ENCODE results near the gene FOXE3. TPM values are rescaled to one million over a fixed set of nuclear protein-coding genes. Genes with fewer than 3 reads are reported as not detected.
"Not testable (repeated sequence)": the region's sequence is repeated elsewhere in the genome, so short reads cannot be mapped to it uniquely, and the experiment has no call there.

Gene FOXE3
- total RNA-seq, 1 experiment from 2014 or later = not detected

DNA sequence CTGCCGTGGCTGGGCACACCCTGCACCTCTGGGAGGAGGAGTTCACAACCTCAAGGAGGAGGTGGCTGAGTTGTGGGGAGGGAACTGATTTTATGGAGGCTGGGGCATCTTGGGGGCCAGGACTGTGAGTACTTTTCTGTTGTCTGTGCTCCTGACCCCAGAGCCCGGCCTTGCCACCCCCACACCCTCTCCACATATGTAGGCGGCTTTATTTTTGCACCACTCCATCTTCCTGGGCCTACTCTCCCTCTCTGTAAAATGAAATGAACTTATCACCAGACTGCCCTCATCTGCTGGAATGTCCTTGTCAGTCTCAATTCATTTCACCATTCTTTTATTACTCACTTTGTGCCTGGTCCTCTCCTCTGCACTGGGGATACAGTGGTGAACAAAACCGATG lies 34.5 kb downstream of the FOXE3 start:
- intact Hi-C loops (cut with micrococcal nuclease) = loop anchor here (5.0 kb wide), 1 partner anchor 262 kb away; no protein-coding TSS in a partner anchor
- peaks cover 36% of the 10 kb centered on the region for H3K27me3 Mint-ChIP-seq (ENCODE audit: insufficient read depth, unreplicated experiment)
- BruUV-seq (replicated peaks) = no TSS peak

DNA sequence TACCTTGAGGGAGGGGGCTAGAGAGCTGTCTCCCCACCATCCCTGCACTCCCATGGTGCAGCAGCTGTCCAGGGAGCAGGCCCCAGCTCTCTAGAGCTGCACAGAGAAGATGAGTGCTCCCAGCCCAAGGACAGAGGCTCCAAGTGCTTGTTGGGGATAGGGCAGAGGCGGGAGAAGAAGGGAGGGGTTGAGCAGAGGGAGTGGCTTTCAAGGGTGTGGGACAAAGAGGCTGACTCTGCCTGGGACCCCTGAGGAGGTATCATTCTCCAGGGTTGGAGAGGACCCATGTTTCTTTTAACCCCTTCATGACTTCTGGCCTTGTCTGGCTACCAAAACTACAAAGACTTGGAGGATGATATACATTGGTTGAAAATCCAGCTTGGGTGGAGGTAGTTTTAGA lies 36.3 kb downstream of the FOXE3 start:
- no peak for DNase-seq (ENCODE audit: unreplicated experiment)
- ChIA-PET CTCF (interaction anchor here (1.0 to 2.4 kb wide), 7 partner anchors 11 to 274 kb away, joined by 3 to 12 read pairs (median 5); partner anchors contain the start of gene FOXD2), POLR2A (interaction anchor here (0.9 kb wide), 1 partner anchor 521 kb away, joined by 3 read pairs; no protein-coding TSS in a partner anchor)
- Mint-ChIP-seq H3K9me3 (ENCODE audit: unreplicated experiment) (no peaks in the 10 kb centered on the region), H3K4me1 (ENCODE audit: insufficient read depth, unreplicated experiment) (no peaks in the 10 kb centered on the region), H3K36me3 (ENCODE audit: insufficient read depth, unreplicated experiment) (no peaks in the 10 kb centered on the region), H3K27me3 (ENCODE audit: insufficient read depth, unreplicated experiment) (peaks cover 17% of the 10 kb centered on the region), H3K27ac (ENCODE audit: low read depth, unreplicated experiment) (no peak overlapping the region), H3K4me3 (ENCODE audit: unreplicated experiment) (no peak overlapping the region)
- no TSS peak for BruUV-seq (replicated peaks)
- intact Hi-C loops (cut with micrococcal nuclease) = loop anchor here (5.0 kb wide), 1 partner anchor 260 kb away; no protein-coding TSS in a partner anchor
- TF ChIP-seq, protein P1, sequence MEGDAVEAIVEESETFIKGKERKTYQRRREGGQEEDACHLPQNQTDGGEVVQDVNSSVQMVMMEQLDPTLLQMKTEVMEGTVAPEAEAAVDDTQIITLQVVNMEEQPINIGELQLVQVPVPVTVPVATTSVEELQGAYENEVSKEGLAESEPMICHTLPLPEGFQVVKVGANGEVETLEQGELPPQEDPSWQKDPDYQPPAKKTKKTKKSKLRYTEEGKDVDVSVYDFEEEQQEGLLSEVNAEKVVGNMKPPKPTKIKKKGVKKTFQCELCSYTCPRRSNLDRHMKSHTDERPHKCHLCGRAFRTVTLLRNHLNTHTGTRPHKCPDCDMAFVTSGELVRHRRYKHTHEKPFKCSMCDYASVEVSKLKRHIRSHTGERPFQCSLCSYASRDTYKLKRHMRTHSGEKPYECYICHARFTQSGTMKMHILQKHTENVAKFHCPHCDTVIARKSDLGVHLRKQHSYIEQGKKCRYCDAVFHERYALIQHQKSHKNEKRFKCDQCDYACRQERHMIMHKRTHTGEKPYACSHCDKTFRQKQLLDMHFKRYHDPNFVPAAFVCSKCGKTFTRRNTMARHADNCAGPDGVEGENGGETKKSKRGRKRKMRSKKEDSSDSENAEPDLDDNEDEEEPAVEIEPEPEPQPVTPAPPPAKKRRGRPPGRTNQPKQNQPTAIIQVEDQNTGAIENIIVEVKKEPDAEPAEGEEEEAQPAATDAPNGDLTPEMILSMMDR (IDR thresholded peaks at IDR 0.05; ENCODE audit: unreplicated experiment) = no peak

More for the DNA sequence above, 34.5 kb downstream of the FOXE3 start:
- no peaks in the 10 kb centered on the region for H3K36me3 Mint-ChIP-seq (ENCODE audit: insufficient read depth, unreplicated experiment)
- no peaks in the 10 kb centered on the region for H3K4me1 Mint-ChIP-seq (ENCODE audit: insufficient read depth, unreplicated experiment)
- ChIA-PET CTCF (interaction anchor here (0.7 to 1.9 kb wide), 4 partner anchors 13 to 259 kb away, joined by 3 to 5 read pairs (median 4); partner anchors contain the start of gene FOXD2), POLR2A (no interaction called here)
- H3K4me3 Mint-ChIP-seq (ENCODE audit: unreplicated experiment) = no peak overlapping the region
- DNase-seq (ENCODE audit: unreplicated experiment) = no peak
- no peaks in the 10 kb centered on the region for H3K9me3 Mint-ChIP-seq (ENCODE audit: unreplicated experiment)
- no peak overlapping the region for H3K27ac Mint-ChIP-seq (ENCODE audit: low read depth, unreplicated experiment)
- TF ChIP-seq, protein P1 (IDR thresholded peaks at IDR 0.05; ENCODE audit: unreplicated experiment) = no peak

DNA sequence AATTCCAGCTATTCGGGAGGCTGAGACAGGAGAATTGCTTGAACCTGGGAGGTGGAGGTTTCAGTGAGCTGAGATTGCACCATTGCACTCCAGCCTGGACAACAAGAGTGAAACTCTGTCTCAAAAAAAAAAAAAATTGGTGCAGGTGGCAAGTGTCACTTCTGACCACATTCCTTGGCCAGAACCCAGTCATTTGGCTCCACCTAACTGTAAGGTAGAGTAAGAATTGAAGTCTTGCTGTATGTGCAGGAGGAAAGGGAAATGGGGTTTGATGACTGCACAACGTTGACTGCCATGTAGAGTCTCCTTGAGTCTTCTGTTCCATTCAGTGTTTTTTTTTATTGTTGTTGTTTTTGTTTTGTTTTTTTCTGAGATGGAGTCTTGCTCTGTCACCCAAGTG lies 37.8 kb downstream of the FOXE3 start:
- ChIA-PET POLR2A (interaction anchor here (1.2 kb wide), 1 partner anchor 16 kb away, joined by 3 read pairs; the partner anchor contains the start of gene FOXD2), CTCF (interaction anchor here (1.9 to 2.4 kb wide), 2 partner anchors 10 to 16 kb away, joined by 4 to 12 read pairs; partner anchors contain the start of gene FOXD2)
- H3K9me3 Mint-ChIP-seq (ENCODE audit: unreplicated experiment); H3K36me3 Mint-ChIP-seq (ENCODE audit: insufficient read depth, unreplicated experiment); DNase-seq (ENCODE audit: unreplicated experiment); H3K4me1 Mint-ChIP-seq (ENCODE audit: insufficient read depth, unreplicated experiment); BruUV-seq (replicated peaks); H3K27ac Mint-ChIP-seq (ENCODE audit: low read depth, unreplicated experiment); H3K4me3 Mint-ChIP-seq (ENCODE audit: unreplicated experiment): not testable (repeated sequence)
- intact Hi-C loops (cut with micrococcal nuclease) = loop anchor here (5.0 kb wide), 1 partner anchor 258 kb away; no protein-coding TSS in a partner anchor
- H3K27me3 Mint-ChIP-seq (ENCODE audit: insufficient read depth, unreplicated experiment) = peaks cover 16% of the 10 kb centered on the region

DNA sequence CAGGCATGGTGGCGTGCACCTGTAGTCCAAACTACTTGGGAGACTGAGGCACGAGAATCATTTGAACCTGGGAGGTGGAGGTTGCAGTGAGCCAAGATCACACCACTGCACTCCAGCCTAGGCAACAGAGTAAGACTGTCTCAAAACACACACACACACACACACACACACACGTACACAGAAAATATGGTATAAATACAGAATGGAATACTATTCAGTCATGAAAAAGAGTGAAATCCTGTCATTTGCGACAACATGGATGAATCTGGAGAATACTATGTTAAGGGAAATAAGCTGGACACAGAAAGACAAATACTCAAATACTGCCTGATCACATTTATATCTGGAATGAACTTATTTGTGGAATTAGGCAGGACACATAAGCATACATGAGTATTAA lies 40.2 kb downstream of the FOXE3 start:
- Mint-ChIP-seq H3K9me3 (ENCODE audit: unreplicated experiment) (no peaks in the 10 kb centered on the region), H3K27ac (ENCODE audit: low read depth, unreplicated experiment) (no peak overlapping the region), H3K27me3 (ENCODE audit: insufficient read depth, unreplicated experiment) (peaks cover 31% of the 10 kb centered on the region), H3K4me1 (ENCODE audit: insufficient read depth, unreplicated experiment) (no peaks in the 10 kb centered on the region), H3K4me3 (ENCODE audit: unreplicated experiment) (no peak overlapping the region), H3K36me3 (ENCODE audit: insufficient read depth, unreplicated experiment) (no peaks in the 10 kb centered on the region)
- TF ChIP-seq, protein P1 (IDR thresholded peaks at IDR 0.05; ENCODE audit: unreplicated experiment) = no peak
- DNase-seq (ENCODE audit: unreplicated experiment) = no peak
- CTCF ChIA-PET = interaction anchor here (0.7 to 1.6 kb wide), 3 partner anchors 8 to 262 kb away, joined by 3 to 6 read pairs (median 4); partner anchors contain the start of gene FOXD2
- intact Hi-C loops (cut with micrococcal nuclease) = no loop called here
- BruUV-seq (replicated peaks) = no TSS peak
- POLR2A ChIA-PET = no interaction called here

DNA sequence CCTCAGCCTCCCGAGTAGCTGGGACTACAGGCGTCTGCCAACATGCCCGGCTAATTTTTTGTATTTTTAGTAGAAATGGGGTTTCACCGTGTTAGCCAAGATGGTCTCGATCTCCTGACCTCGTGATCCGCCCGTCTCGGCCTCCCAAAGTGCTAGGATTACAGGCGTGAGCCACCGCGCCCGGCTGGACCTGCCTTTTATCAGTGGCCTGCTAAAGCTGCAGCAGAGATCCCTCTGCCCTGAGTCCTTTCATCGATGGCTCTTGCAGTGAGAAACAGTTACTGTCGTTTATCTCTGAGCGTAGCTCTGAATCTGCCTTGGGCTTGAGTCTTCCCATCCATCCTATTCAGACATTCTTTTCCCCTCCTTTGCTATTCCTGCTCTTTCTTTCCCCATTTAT lies 41.5 kb downstream of the FOXE3 start:
- DNase-seq (ENCODE audit: unreplicated experiment); H3K9me3 Mint-ChIP-seq (ENCODE audit: unreplicated experiment); H3K4me1 Mint-ChIP-seq (ENCODE audit: insufficient read depth, unreplicated experiment); intact Hi-C loops (cut with micrococcal nuclease); H3K27ac Mint-ChIP-seq (ENCODE audit: low read depth, unreplicated experiment); H3K36me3 Mint-ChIP-seq (ENCODE audit: insufficient read depth, unreplicated experiment); POLR2A ChIA-PET; H3K4me3 Mint-ChIP-seq (ENCODE audit: unreplicated experiment); BruUV-seq (replicated peaks): not testable (repeated sequence)
- CTCF ChIA-PET = interaction anchor here (0.6 to 0.7 kb wide), 2 partner anchors 268 to 1427 kb away, joined by 3 read pairs; no protein-coding TSS in a partner anchor
- peaks cover 44% of the 10 kb centered on the region for H3K27me3 Mint-ChIP-seq (ENCODE audit: insufficient read depth, unreplicated experiment)

Data from MCF 10A (cell line).